Inferior parietal cortex (tissue), 1 donor: ENCODE measurements around the gene CARD14.
"Not testable (repeated sequence)": the region's sequence is repeated elsewhere in the genome, so short reads cannot be mapped to it uniquely, and the experiment has no call there.

Experiments
- DNase-seq: peaks from one replicate; pipeline ENCODE4 v3.0.0-alpha.2; 2016; ENCODE audit errors: extremely low spot score

The CARD14 gene

GRCh38 chr17:80223838-80224497 lies 54.1 kb downstream of the CARD14 start:
- DNase-seq, result no peak

- no peak for DNase-seq
These were observed 54.9 kb downstream of the CARD14 start for GRCh38 chr17:80224683-80225082.

GRCh38 chr17:80225230-80225629 lies 55.4 kb downstream of the CARD14 start:
- DNase-seq, result no peak

GRCh38 chr17:80227156-80227555 lies 57.3 kb downstream of the CARD14 start:
- DNase-seq, result no peak

GRCh38 chr17:80227666-80228065 lies 57.8 kb downstream of the CARD14 start:
- no peak for DNase-seq

- DNase-seq, result no peak
These were observed 58.6 kb downstream of the CARD14 start for GRCh38 chr17:80228477-80228876.

GRCh38 chr17:80229011-80229410 lies 59.2 kb downstream of the CARD14 start:
- no peak for DNase-seq

GRCh38 chr17:80232438-80232837 lies 62.6 kb downstream of the CARD14 start:
- no peak for DNase-seq

- no peak for DNase-seq
These were observed 63.4 kb downstream of the CARD14 start for GRCh38 chr17:80233202-80233601.

- DNase-seq, result no peak
These were observed 67.1 kb downstream of the CARD14 start for GRCh38 chr17:80236911-80237310.

- no peak for DNase-seq
These were observed 67.6 kb downstream of the CARD14 start for GRCh38 chr17:80237386-80237785.

GRCh38 chr17:80242505-80242904 lies 72.7 kb downstream of the CARD14 start:
- DNase-seq, result no peak

GRCh38 chr17:80243526-80244433 lies 74.0 kb downstream of the CARD14 start:
- DNase-seq, result no peak

- not testable (repeated sequence) for DNase-seq
These were observed 74.6 kb downstream of the CARD14 start for GRCh38 chr17:80244448-80244847.

- DNase-seq, result no peak
These were observed 75.2 kb downstream of the CARD14 start for GRCh38 chr17:80244871-80245509.

- DNase-seq, result no peak
These were observed 75.9 kb downstream of the CARD14 start for GRCh38 chr17:80245566-80246265.

GRCh38 chr17:80246266-80246681 lies 76.4 kb downstream of the CARD14 start:
- DNase-seq, result no peak

- no peak for DNase-seq
These were observed 76.9 kb downstream of the CARD14 start for GRCh38 chr17:80246726-80247125.

- no peak for DNase-seq
These were observed 77.7 kb downstream of the CARD14 start for GRCh38 chr17:80247561-80247960.

GRCh38 chr17:80248001-80248893 lies 78.4 kb downstream of the CARD14 start:
- DNase-seq, result no peak
